GM23338 (cell line): Measurements from ENCODE around the gene HTR6. TPM values are rescaled to one million over a fixed set of nuclear protein-coding genes. Genes with fewer than 3 reads are reported as not detected.

ENCODE experiments used
- ATAC-seq: fragments of 200-7000 bp; cut with Tn5 transposase; 3 replicates; pipeline ENCODE4 v1.9.1; 2020
- DNase-seq: peaks from one replicate; pipeline ENCODE4 v3.0.0-alpha.2; 2015; ENCODE audit warnings: low spot score
- H2AFZ ChIP-seq: fragments of 200-600 bp; sonication (generic); 2 replicates; pipeline ENCODE4 v1.8.0; 2016; ENCODE audit warnings: antibody characterized with exemption, mild to moderate bottlenecking, moderate library complexity
- H3F3A ChIP-seq: fragments of 200-600 bp; sonication (generic); replicated peaks from 2 replicates; pipeline ENCODE4 v1.8.0; 2017; ENCODE audit warnings: antibody characterized with exemption, mixed run types, low read depth
- H3K27ac ChIP-seq: fragments of 200-600 bp; sonication (generic); 2 replicates; pipeline ENCODE4 v1.6.1; 2016; ENCODE audit warnings: low read depth
- H3K27me3 ChIP-seq: fragments of 200-600 bp; sonication (generic); 2 replicates; pipeline ENCODE4 v1.8.0; 2016; ENCODE audit warnings: mild to moderate bottlenecking, mixed run types, moderate library complexity; ENCODE audit not compliant: insufficient read depth
- H3K36me3 ChIP-seq: fragments of 200-600 bp; sonication (generic); 2 replicates; pipeline ENCODE4 v1.8.0; 2016; ENCODE audit warnings: mild to moderate bottlenecking; ENCODE audit not compliant: insufficient read depth
- H3K4me1 ChIP-seq: fragments of 200-600 bp; sonication (generic); 2 replicates; pipeline ENCODE4 v1.8.0; 2016; ENCODE audit warnings: mild to moderate bottlenecking, moderate library complexity; ENCODE audit not compliant: insufficient read depth
- H3K4me2 ChIP-seq: fragments of 200-600 bp; sonication (generic); 2 replicates; pipeline ENCODE4 v1.7.1; 2017; ENCODE audit warnings: mixed run types
- H3K4me3 ChIP-seq: fragments of 200-600 bp; sonication (generic); 2 replicates; pipeline ENCODE4 v1.6.1; 2016; ENCODE audit warnings: mixed run types
- H3K79me2 ChIP-seq: fragments of 200-600 bp; sonication (generic); replicated peaks from 2 replicates; pipeline ENCODE4 v1.8.0; 2017; ENCODE audit warnings: mild to moderate bottlenecking; ENCODE audit not compliant: insufficient read depth
- H3K9me2 ChIP-seq: fragments of 200-600 bp; sonication (generic); 2 replicates; pipeline ENCODE4 v1.8.0; 2017; ENCODE audit not compliant: insufficient read depth
- H4K20me1 ChIP-seq: fragments of 200-600 bp; sonication (generic); replicated peaks from 2 replicates; pipeline ENCODE4 v1.8.0; 2017; ENCODE audit warnings: mild to moderate bottlenecking; ENCODE audit not compliant: insufficient read depth
- H3K27ac Mint-ChIP-seq: 2 replicates; pipeline ENCODE4 v1.8.0; 2020; ENCODE audit warnings: inconsistent platforms, mild to moderate bottlenecking, moderate library complexity, mixed read lengths
- H3K27me3 Mint-ChIP-seq: 3 replicates; pipeline ENCODE4 v1.8.0; 2022; ENCODE audit warnings: low read depth, mild to moderate bottlenecking, moderate library complexity, mixed read lengths, inconsistent platforms; ENCODE audit not compliant: insufficient read depth, poor library complexity
- H3K36me3 Mint-ChIP-seq: 3 replicates; pipeline ENCODE4 v1.8.0; 2021; ENCODE audit warnings: low read depth, mild to moderate bottlenecking, inconsistent platforms, moderate library complexity, mixed read lengths
- H3K4me1 Mint-ChIP-seq: 3 replicates; pipeline ENCODE4 v1.8.0; 2020; ENCODE audit warnings: mild to moderate bottlenecking, inconsistent platforms, mixed read lengths
- H3K4me3 Mint-ChIP-seq: 3 replicates; pipeline ENCODE4 v1.8.0; 2021; ENCODE audit warnings: moderate library complexity, mild to moderate bottlenecking, inconsistent platforms, mixed read lengths
- H3K9me3 Mint-ChIP-seq: 3 replicates; pipeline ENCODE4 v1.8.0; 2020; ENCODE audit warnings: moderate library complexity, mild to moderate bottlenecking, inconsistent platforms, mixed read lengths
- EZH2 ChIP-seq: fragments of 200-600 bp; sonication (generic); IDR thresholded peaks from one replicate; pipeline ENCODE4 v1.8.0; 2017; ENCODE audit warnings: antibody characterized with exemption, mild to moderate bottlenecking, low read depth; ENCODE audit not compliant: unreplicated experiment
- NANOG ChIP-seq: IDR thresholded peaks from 2 replicates; pipeline ENCODE4 v1.6.1; 2016; ENCODE audit warnings: antibody characterized with exemption, borderline replicate concordance
- POLR2AphosphoS5 ChIP-seq: IDR thresholded peaks from 2 replicates; pipeline ENCODE4 v1.6.1; 2016; ENCODE audit warnings: antibody characterized with exemption, low read depth
- ZNF114 ChIP-seq: fragments of 250-450 bp; sonication (Bioruptor Pico); IDR thresholded peaks from 2 replicates; pipeline ENCODE4 v1.5.0; 2020; ENCODE audit warnings: mild to moderate bottlenecking, moderate library complexity
- polyA plus RNA-seq: library from polyadenylated mRNA; unstranded; fragments of >200 nt; fragmentation: Nextera tagmentation; extraction: Ambion mirVana; gene quantifications from 2 replicates; pipeline ENCODE4 v1.2.1, GENCODE V29; 2016
- total RNA-seq: library from RNA; depleted of rRNA; stranded (reverse); fragments of >200 nt; shearing (Covaris generic); gene quantifications from 2 replicates; pipeline ENCODE4 v1.2.3, GENCODE V29; 2014; rRNA removed
- TF ChIP-seq, protein P1 (sequence below): IDR thresholded peaks from 2 replicates; pipeline ENCODE4 v1.6.1; 2016; ENCODE audit warnings: antibody characterized with exemption

Gene HTR6
- total and polyA plus RNA-seq, 2 experiments from 2014 or later, result 0.26 to 0.66 TPM

DNA sequence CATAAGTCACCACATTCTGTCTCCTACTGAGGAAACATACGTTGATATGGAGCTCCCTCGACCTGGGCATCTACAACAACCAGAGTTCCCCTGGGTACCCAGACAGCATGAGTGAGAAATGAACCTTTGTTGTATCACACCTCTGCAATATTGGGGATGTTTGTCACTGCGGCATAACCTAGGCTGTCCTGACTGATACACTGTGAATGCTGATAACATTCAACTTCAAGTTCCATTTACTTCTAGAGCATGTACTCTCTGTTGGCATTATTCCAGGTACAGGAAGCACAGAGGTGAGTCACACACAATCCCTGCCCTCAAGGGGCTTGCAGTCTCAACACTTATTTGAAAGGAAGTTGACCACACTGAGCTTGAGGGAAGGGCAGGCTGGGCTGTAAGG lies 65.6 kb downstream of the HTR6 start:
- no peaks in the 10 kb centered on the region for H3K79me2 ChIP-seq
- no peak for ATAC-seq
- Mint-ChIP-seq H3K4me3 (no peak overlapping the region), H3K4me1 (no peaks in the 10 kb centered on the region), H3K36me3 (no peaks in the 10 kb centered on the region; the same call in 2 of the 3 replicates), H3K9me3 (peaks cover 9% of the 10 kb centered on the region; the same call in 1 of the 3 replicates), H3K27ac (no peak overlapping the region), H3K27me3 (peaks cover 2% of the 10 kb centered on the region)
- H3K4me3 ChIP-seq, result no peak overlapping the region
- no peaks in the 10 kb centered on the region for H3K4me1 ChIP-seq
- DNase-seq, result no peak
- H4K20me1 ChIP-seq, result no peaks in the 10 kb centered on the region
- no peak overlapping the region for H3K27ac ChIP-seq
- no peak overlapping the region for H2AFZ ChIP-seq
- H3K36me3 ChIP-seq, result no peaks in the 10 kb centered on the region
- no peaks in the 10 kb centered on the region for H3F3A ChIP-seq
- H3K27me3 ChIP-seq, result no peaks in the 10 kb centered on the region
- no peak overlapping the region for H3K4me2 ChIP-seq
- H3K9me2 ChIP-seq, result no peaks in the 10 kb centered on the region
- no peak for TF ChIP-seq POLR2AphosphoS5
- TF ChIP-seq EZH2, result no peak
- TF ChIP-seq ZNF114 (CRISPR knock-in tag), result no peak
- TF ChIP-seq, protein P1, sequence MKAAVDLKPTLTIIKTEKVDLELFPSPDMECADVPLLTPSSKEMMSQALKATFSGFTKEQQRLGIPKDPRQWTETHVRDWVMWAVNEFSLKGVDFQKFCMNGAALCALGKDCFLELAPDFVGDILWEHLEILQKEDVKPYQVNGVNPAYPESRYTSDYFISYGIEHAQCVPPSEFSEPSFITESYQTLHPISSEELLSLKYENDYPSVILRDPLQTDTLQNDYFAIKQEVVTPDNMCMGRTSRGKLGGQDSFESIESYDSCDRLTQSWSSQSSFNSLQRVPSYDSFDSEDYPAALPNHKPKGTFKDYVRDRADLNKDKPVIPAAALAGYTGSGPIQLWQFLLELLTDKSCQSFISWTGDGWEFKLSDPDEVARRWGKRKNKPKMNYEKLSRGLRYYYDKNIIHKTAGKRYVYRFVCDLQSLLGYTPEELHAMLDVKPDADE, result no peak
- no peak for TF ChIP-seq NANOG

Other genes starting within 250 kb of the HTR6 start
- 183 and 195 TPM in 2 replicates for gene CAPZB, start 179.3 kb upstream of the HTR6 start, total RNA-seq
- 320 and 348 TPM in 2 replicates for gene CAPZB, start 179.3 kb upstream of the HTR6 start, polyA plus RNA-seq
- 8.0 and 10.6 TPM in 2 replicates for gene NBL1, start 20.6 kb upstream of the HTR6 start, total RNA-seq
- gene NBL1, start 20.6 kb upstream of the HTR6 start, polyA plus RNA-seq, result 5.4 and 6.1 TPM in 2 replicates
- 3.1 and 6.9 TPM in 2 replicates for gene TMCO4, start 135.0 kb downstream of the HTR6 start, total RNA-seq
- 2.6 and 3.9 TPM in 2 replicates for gene TMCO4, start 135.0 kb downstream of the HTR6 start, polyA plus RNA-seq
- not detected in 2 replicates for gene RNF186, start 150.4 kb downstream of the HTR6 start, total RNA-seq
- not detected in 2 replicates for gene RNF186, start 150.4 kb downstream of the HTR6 start, polyA plus RNA-seq
- 12.9 and 13.3 TPM in 2 replicates for gene OTUD3, start 217.5 kb downstream of the HTR6 start, total RNA-seq
- 3.0 and 4.0 TPM in 2 replicates for gene OTUD3, start 217.5 kb downstream of the HTR6 start, polyA plus RNA-seq